Measurements from ENCODE around the gene DUSP10. TPM values are rescaled to one million over a fixed set of nuclear protein-coding genes. Genes with fewer than 3 reads are reported as not detected.

The DUSP10 gene
- polyA plus RNA-seq, 1 donor from 2014 or later: 2.0 TPM

DNA sequence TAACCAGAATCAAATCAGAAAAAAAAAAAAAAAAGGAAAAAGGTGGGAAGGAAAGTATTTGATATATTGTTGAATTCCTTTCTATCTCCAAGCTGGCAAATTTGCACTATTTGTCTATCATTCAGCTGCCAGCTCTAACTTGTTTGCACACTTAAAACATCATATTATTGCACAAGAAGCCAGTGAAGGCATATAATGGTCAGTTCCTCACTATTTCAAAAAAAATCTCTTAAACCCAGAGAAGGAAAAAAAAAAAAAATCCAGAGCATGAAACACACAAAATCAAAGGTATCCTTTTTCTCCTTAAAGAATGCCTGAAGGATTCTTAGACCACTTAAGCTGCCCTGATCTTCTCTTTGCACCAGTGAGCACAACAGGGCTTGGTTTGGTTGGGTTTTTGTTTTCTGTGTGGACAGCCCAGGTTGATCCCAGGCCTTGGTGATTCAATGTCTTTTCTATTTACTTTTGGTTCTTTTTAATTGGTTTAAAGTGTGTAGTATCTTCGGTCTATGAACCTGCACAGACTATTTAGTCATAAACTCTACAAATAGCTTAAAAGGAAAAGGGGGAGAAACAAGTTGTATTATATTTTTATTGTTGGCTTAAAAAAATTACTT, 40.2 kb downstream of the DUSP10 start:
- Histone ChIP-seq H3K4me2 (ENCODE audit: low read length) (no peak overlapping the region), H3K9ac (ENCODE audit: low read length) (no peak overlapping the region), H3K27ac (ENCODE audit: low read length) (no peak overlapping the region), H3K9me3 (ENCODE audit: low read length) (no peaks in the 10 kb centered on the region), H3K27me3 (ENCODE audit: insufficient read depth, low read depth, low read length) (no peaks in the 10 kb centered on the region), H3K4me3 (ENCODE audit: low read length) (no peak overlapping the region), H3K9me2 (ENCODE audit: insufficient read depth, low read length) (no peaks in the 10 kb centered on the region), H4K20me1 (ENCODE audit: insufficient read depth) (no peaks in the 10 kb centered on the region), H2AFZ (ENCODE audit: low read depth, low read length) (no peak overlapping the region), H3K36me3 (ENCODE audit: insufficient read depth, low read length) (no peaks in the 10 kb centered on the region), H3F3A (ENCODE audit: insufficient read depth, low read length, poor library complexity, severe bottlenecking) (no peaks in the 10 kb centered on the region), H3K79me2 (replicated peaks; ENCODE audit: insufficient read depth, low read length) (no peaks in the 10 kb centered on the region)
- TF ChIP-seq TAF1 (IDR thresholded peaks at IDR 0.05; ENCODE audit: low read depth): no peak
- TF ChIP-seq, protein P1, sequence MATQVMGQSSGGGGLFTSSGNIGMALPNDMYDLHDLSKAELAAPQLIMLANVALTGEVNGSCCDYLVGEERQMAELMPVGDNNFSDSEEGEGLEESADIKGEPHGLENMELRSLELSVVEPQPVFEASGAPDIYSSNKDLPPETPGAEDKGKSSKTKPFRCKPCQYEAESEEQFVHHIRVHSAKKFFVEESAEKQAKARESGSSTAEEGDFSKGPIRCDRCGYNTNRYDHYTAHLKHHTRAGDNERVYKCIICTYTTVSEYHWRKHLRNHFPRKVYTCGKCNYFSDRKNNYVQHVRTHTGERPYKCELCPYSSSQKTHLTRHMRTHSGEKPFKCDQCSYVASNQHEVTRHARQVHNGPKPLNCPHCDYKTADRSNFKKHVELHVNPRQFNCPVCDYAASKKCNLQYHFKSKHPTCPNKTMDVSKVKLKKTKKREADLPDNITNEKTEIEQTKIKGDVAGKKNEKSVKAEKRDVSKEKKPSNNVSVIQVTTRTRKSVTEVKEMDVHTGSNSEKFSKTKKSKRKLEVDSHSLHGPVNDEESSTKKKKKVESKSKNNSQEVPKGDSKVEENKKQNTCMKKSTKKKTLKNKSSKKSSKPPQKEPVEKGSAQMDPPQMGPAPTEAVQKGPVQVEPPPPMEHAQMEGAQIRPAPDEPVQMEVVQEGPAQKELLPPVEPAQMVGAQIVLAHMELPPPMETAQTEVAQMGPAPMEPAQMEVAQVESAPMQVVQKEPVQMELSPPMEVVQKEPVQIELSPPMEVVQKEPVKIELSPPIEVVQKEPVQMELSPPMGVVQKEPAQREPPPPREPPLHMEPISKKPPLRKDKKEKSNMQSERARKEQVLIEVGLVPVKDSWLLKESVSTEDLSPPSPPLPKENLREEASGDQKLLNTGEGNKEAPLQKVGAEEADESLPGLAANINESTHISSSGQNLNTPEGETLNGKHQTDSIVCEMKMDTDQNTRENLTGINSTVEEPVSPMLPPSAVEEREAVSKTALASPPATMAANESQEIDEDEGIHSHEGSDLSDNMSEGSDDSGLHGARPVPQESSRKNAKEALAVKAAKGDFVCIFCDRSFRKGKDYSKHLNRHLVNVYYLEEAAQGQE (IDR thresholded peaks at IDR 0.05; ENCODE audit: borderline replicate concordance): no peak
- no peak for TF ChIP-seq SMC3 (conservative IDR thresholded peaks at IDR 0.05; ENCODE audit: poor library complexity)
- TF ChIP-seq, protein P2, sequence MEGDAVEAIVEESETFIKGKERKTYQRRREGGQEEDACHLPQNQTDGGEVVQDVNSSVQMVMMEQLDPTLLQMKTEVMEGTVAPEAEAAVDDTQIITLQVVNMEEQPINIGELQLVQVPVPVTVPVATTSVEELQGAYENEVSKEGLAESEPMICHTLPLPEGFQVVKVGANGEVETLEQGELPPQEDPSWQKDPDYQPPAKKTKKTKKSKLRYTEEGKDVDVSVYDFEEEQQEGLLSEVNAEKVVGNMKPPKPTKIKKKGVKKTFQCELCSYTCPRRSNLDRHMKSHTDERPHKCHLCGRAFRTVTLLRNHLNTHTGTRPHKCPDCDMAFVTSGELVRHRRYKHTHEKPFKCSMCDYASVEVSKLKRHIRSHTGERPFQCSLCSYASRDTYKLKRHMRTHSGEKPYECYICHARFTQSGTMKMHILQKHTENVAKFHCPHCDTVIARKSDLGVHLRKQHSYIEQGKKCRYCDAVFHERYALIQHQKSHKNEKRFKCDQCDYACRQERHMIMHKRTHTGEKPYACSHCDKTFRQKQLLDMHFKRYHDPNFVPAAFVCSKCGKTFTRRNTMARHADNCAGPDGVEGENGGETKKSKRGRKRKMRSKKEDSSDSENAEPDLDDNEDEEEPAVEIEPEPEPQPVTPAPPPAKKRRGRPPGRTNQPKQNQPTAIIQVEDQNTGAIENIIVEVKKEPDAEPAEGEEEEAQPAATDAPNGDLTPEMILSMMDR (IDR thresholded peaks at IDR 0.05; ENCODE audit: poor library complexity, severe bottlenecking): no peak
- TF ChIP-seq POLR2AphosphoS5 (IDR thresholded peaks at IDR 0.05): no peak
- no peak for TF ChIP-seq MXI1 (conservative IDR thresholded peaks at IDR 0.05; ENCODE audit: poor library complexity, severe bottlenecking)
- TF ChIP-seq EP300 (conservative IDR thresholded peaks at IDR 0.05; ENCODE audit: poor library complexity, severe bottlenecking): no peak
- TF ChIP-seq EZH2 (IDR thresholded peaks at IDR 0.05; ENCODE audit: borderline replicate concordance, insufficient read depth, low read length, poor library complexity, severe bottlenecking): no peak
- TF ChIP-seq RAD21 (conservative IDR thresholded peaks at IDR 0.05): no peak

DNA sequence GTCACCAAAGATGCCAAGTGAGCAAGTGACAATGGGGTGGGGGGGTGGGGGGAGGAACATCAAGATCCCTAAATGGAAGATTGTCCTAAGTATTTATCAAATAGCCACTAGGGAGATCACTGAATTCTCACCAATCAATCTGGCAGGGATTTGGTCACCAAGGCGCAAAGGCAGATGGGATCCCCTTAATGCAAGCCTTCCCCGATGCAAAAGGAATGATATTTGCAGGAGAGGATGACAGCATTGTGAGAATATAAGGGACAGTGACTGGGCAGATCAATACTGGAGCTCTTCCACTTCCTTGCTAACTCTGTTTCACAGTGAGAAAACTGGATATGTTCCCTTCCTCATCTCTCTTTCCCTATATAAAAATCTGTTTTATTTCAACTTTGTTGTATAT, 40.9 kb downstream of the DUSP10 start:
- no peaks in the 10 kb centered on the region for H3K36me3 ChIP-seq (ENCODE audit: insufficient read depth, low read length)
- TF ChIP-seq, protein P2 (IDR thresholded peaks at IDR 0.05; ENCODE audit: poor library complexity, severe bottlenecking): no peak
- no peak for TF ChIP-seq RAD21 (conservative IDR thresholded peaks at IDR 0.05)
- no peak for TF ChIP-seq EP300 (conservative IDR thresholded peaks at IDR 0.05; ENCODE audit: poor library complexity, severe bottlenecking)
- TF ChIP-seq, protein P1 (IDR thresholded peaks at IDR 0.05; ENCODE audit: borderline replicate concordance): no peak
- TF ChIP-seq POLR2AphosphoS5 (IDR thresholded peaks at IDR 0.05): no peak
- TF ChIP-seq EZH2 (IDR thresholded peaks at IDR 0.05; ENCODE audit: borderline replicate concordance, insufficient read depth, low read length, poor library complexity, severe bottlenecking): no peak
- H3K27ac ChIP-seq (ENCODE audit: low read length): no peak overlapping the region

More for the DNA sequence above, 40.9 kb downstream of the DUSP10 start:
- no peaks in the 10 kb centered on the region for H3F3A ChIP-seq (ENCODE audit: insufficient read depth, low read length, poor library complexity, severe bottlenecking)
- no peak overlapping the region for H3K4me2 ChIP-seq (ENCODE audit: low read length)
- H3K4me3 ChIP-seq (ENCODE audit: low read length): no peak overlapping the region
- no peaks in the 10 kb centered on the region for H3K79me2 ChIP-seq (replicated peaks; ENCODE audit: insufficient read depth, low read length)
- H2AFZ ChIP-seq (ENCODE audit: low read depth, low read length): no peak overlapping the region
- no peak overlapping the region for H3K9ac ChIP-seq (ENCODE audit: low read length)
- no peaks in the 10 kb centered on the region for H3K27me3 ChIP-seq (ENCODE audit: insufficient read depth, low read depth, low read length)
- H3K9me3 ChIP-seq (ENCODE audit: low read length): no peaks in the 10 kb centered on the region
- H3K9me2 ChIP-seq (ENCODE audit: insufficient read depth, low read length): no peaks in the 10 kb centered on the region
- H4K20me1 ChIP-seq (ENCODE audit: insufficient read depth): no peaks in the 10 kb centered on the region
